KMS-11 (cell line): ENCODE measurements around the gene DMD.

Experiments
- H2AFZ ChIP-seq: fragments of 200-600 bp; sonication (generic); 2 replicates; pipeline ENCODE4 v1.6.1; 2016; ENCODE audit warnings: antibody characterized with exemption, mixed run types, low read depth
- H3K27ac ChIP-seq: fragments of 200-600 bp; sonication (generic); 2 replicates; pipeline ENCODE4 v1.6.1; 2016; ENCODE audit warnings: mild to moderate bottlenecking, mixed run types
- H3K27me3 ChIP-seq: fragments of 200-600 bp; sonication (generic); 2 replicates; pipeline ENCODE4 v1.6.1; 2017; ENCODE audit warnings: mild to moderate bottlenecking, low read depth, mixed run types, moderate library complexity; ENCODE audit not compliant: insufficient read depth
- H3K36me3 ChIP-seq: fragments of 200-600 bp; sonication (generic); 2 replicates; pipeline ENCODE4 v1.6.1; 2017; ENCODE audit warnings: mild to moderate bottlenecking, mixed run types; ENCODE audit not compliant: insufficient read depth
- H3K4me1 ChIP-seq: fragments of 200-600 bp; sonication (generic); 2 replicates; pipeline ENCODE4 v1.6.1; 2016; ENCODE audit warnings: mild to moderate bottlenecking, low read depth, mixed run types; ENCODE audit not compliant: poor library complexity, severe bottlenecking
- H3K4me2 ChIP-seq: fragments of 200-600 bp; sonication (generic); 2 replicates; pipeline ENCODE4 v1.7.0; 2016; ENCODE audit warnings: mild to moderate bottlenecking, mixed run types
- H3K4me3 ChIP-seq: fragments of 200-600 bp; sonication (generic); IDR thresholded peaks from 2 replicates; pipeline ENCODE4 v1.6.1; 2017; ENCODE audit warnings: low read depth, low read length, mixed read lengths; ENCODE audit not compliant: insufficient read depth
- H3K79me2 ChIP-seq: fragments of 200-600 bp; sonication (generic); 2 replicates; pipeline ENCODE4 v1.6.1; 2016; ENCODE audit warnings: low read depth, mixed run types; ENCODE audit not compliant: insufficient read depth
- H3K9ac ChIP-seq: fragments of 200-600 bp; sonication (generic); 2 replicates; pipeline ENCODE4 v1.6.1; 2016; ENCODE audit warnings: mild to moderate bottlenecking, mixed run types
- H4K20me1 ChIP-seq: fragments of 200-600 bp; sonication (generic); 2 replicates; pipeline ENCODE4 v1.6.1; 2016; ENCODE audit warnings: mild to moderate bottlenecking, mixed run types; ENCODE audit not compliant: insufficient read depth
- TF ChIP-seq, protein P1 (sequence below): fragments of 200-600 bp; sonication (generic); conservative IDR thresholded peaks from 2 replicates; pipeline ENCODE4 v1.6.1; 2017; ENCODE audit warnings: low read depth, mild to moderate bottlenecking, antibody characterized with exemption, low read length, moderate library complexity, mixed read lengths

Gene DMD

DNA sequence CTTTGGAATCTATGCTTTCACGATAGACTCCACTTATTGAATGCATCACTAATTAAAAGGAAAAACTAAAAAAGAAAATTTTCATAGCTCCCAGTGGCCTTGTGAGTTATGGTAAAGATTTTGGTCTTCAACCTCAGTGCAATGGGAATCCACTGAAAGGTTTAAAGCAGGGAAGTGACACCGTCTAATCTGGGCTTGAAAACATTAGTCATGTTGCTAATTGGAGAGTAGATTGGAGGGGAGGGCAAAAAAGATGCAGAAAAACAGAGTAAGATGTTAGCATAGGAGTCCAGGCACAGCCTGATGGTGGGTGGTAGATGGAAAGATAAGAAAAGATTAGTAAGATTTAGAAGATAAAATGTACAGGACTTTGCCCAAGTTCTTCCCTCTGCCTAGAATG, 1506.4 kb downstream of the DMD start:
- Histone ChIP-seq H3K27me3 (no peaks in the 10 kb centered on the region), H3K79me2 (no peaks in the 10 kb centered on the region), H3K4me2 (no peak overlapping the region), H3K4me1 (no peaks in the 10 kb centered on the region), H3K9ac (no peak overlapping the region), H2AFZ (no peak overlapping the region), H3K4me3 (no peak overlapping the region), H3K36me3 (no peaks in the 10 kb centered on the region), H3K27ac (no peak overlapping the region), H4K20me1 (no peaks in the 10 kb centered on the region)
- TF ChIP-seq, protein P1, sequence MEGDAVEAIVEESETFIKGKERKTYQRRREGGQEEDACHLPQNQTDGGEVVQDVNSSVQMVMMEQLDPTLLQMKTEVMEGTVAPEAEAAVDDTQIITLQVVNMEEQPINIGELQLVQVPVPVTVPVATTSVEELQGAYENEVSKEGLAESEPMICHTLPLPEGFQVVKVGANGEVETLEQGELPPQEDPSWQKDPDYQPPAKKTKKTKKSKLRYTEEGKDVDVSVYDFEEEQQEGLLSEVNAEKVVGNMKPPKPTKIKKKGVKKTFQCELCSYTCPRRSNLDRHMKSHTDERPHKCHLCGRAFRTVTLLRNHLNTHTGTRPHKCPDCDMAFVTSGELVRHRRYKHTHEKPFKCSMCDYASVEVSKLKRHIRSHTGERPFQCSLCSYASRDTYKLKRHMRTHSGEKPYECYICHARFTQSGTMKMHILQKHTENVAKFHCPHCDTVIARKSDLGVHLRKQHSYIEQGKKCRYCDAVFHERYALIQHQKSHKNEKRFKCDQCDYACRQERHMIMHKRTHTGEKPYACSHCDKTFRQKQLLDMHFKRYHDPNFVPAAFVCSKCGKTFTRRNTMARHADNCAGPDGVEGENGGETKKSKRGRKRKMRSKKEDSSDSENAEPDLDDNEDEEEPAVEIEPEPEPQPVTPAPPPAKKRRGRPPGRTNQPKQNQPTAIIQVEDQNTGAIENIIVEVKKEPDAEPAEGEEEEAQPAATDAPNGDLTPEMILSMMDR: no peak

DNA sequence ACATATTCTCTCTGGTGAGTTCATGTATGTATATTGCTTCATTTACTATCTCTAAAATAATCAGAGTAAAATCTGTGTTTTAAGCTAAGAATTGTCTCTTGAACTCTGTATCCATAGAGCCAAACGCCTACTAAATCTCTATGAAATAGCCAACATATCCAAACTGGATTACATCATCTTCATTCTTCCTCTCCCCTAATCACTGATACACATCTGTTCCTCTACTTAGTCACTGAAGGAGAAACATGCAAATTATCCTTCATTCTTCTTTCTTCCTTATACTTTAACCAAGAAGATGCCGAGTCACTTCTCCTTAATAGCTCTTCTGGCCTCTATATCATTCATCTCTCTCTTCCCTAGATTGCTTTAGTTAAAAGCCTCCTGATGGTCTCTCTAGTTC, 1509.1 kb downstream of the DMD start:
- no peak overlapping the region for H3K4me2 ChIP-seq
- TF ChIP-seq, protein P1: no peak
- no peaks in the 10 kb centered on the region for H3K79me2 ChIP-seq
- H3K27me3 ChIP-seq: no peaks in the 10 kb centered on the region
- no peaks in the 10 kb centered on the region for H3K36me3 ChIP-seq
- H3K4me3 ChIP-seq: no peak overlapping the region
- H3K4me1 ChIP-seq: no peaks in the 10 kb centered on the region
- no peaks in the 10 kb centered on the region for H4K20me1 ChIP-seq
- H3K27ac ChIP-seq: no peak overlapping the region
- H2AFZ ChIP-seq: no peak overlapping the region
- H3K9ac ChIP-seq: no peak overlapping the region

DNA sequence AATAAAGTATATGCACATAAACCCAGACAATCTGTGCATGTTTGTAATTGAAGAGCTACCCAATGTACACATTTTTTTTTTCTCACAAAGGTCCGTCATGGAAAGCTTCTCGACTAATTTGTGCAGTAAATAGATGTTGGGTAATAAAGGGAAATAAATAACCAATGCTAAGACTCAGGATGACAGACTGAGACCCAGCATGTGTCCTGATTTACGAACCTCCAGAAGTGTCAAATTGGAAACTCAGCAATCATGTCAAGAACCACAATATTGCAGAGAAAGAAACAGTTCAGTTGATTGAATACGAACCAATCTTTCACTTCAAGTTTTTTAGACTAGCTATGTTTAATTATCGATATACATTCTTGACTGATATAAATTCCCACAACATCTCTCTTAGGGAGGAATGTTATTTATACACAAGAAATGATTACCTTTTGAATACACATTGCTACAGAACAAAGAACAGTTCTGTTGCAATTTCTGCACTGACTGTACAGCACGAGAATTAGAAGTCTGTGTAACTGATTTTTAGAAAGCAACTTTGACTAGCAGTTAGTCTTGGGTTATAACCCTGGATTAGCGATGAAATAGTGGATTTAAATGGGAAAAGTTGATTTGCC, 1513.9 kb downstream of the DMD start:
- Histone ChIP-seq H3K9ac (no peak overlapping the region), H4K20me1 (no peaks in the 10 kb centered on the region), H3K4me2 (no peak overlapping the region), H3K27me3 (no peaks in the 10 kb centered on the region), H3K36me3 (no peaks in the 10 kb centered on the region), H2AFZ (no peak overlapping the region), H3K79me2 (no peaks in the 10 kb centered on the region), H3K4me3 (no peak overlapping the region), H3K27ac (no peak overlapping the region), H3K4me1 (no peaks in the 10 kb centered on the region)
- TF ChIP-seq, protein P1: no peak

DNA sequence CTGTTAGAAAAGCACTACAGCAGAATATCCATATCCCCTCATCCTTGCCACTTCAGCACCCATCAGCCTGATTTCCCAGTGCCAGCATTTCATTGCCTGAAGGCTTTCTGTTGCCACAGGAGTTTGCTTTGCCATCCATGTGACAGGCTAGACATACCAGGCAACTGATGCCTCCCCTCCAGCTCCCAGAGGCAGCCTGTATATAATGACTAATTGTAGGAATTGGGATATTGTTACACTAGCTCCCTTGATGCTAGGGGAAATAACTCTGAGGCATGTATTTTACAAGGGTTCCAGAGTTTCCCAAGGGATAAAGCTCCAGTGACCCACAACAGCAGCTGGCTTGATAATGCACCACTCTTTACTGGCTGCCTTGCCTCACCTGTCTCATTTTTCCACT, 1531.5 kb downstream of the DMD start:
- Histone ChIP-seq H2AFZ (no peak overlapping the region), H3K36me3 (no peaks in the 10 kb centered on the region), H3K27me3 (no peaks in the 10 kb centered on the region), H3K9ac (no peak overlapping the region), H4K20me1 (no peaks in the 10 kb centered on the region), H3K79me2 (no peaks in the 10 kb centered on the region), H3K4me2 (no peak overlapping the region), H3K4me3 (no peak overlapping the region), H3K4me1 (no peaks in the 10 kb centered on the region), H3K27ac (no peak overlapping the region)
- TF ChIP-seq, protein P1: no peak
